Nephron (organoid): ENCODE results near the gene QKI.

Experiments
- H3K27ac Mint-ChIP-seq, 3 experiments: 2 replicates each; pipeline ENCODE4 v1.8.0; 2020; ENCODE audit warnings: mixed read lengths in 3 of 3, mild to moderate bottlenecking in 2 of 3, moderate library complexity in 1 of 3
- H3K27me3 Mint-ChIP-seq: 2 replicates; pipeline ENCODE4 v1.8.0; 2021; ENCODE audit warnings: low read depth, mild to moderate bottlenecking, moderate library complexity, mixed read lengths
- H3K36me3 Mint-ChIP-seq: 2 replicates; pipeline ENCODE4 v1.8.0; 2020; ENCODE audit warnings: low read depth, mixed read lengths
- H3K4me1 Mint-ChIP-seq: 2 replicates; pipeline ENCODE4 v1.8.0; 2020; ENCODE audit warnings: mixed read lengths
- H3K4me3 Mint-ChIP-seq, 3 experiments: 2 replicates each; pipeline ENCODE4 v1.8.0; 2020; ENCODE audit warnings: mild to moderate bottlenecking in 3 of 3, mixed read lengths in 3 of 3, moderate library complexity in 2 of 3
- H3K9me3 Mint-ChIP-seq: 2 replicates; pipeline ENCODE4 v1.8.0; 2020; ENCODE audit warnings: mixed read lengths
- CTCF ChIP-seq, 3 experiments: fragments of 200-600 bp; sonication (generic); IDR thresholded peaks; one replicate each; pipeline ENCODE4 v1.5.0; 2021; ENCODE audit warnings: antibody characterized with exemption in 3 of 3; ENCODE audit not compliant: unreplicated experiment in 3 of 3

The QKI gene

GRCh38 chr6:163538331-163538730, 123.8 kb downstream of the QKI start:
- Mint-ChIP-seq H3K9me3 (no peaks in the 10 kb centered on the region), H3K27ac (peak overlapping the region in 2 of 3 experiments; percentile 13 to 32), H3K4me3 (no peak overlapping the region), H3K27me3 (no peaks in the 10 kb centered on the region), H3K36me3 (peaks cover 38% of the 10 kb centered on the region), H3K4me1 (peaks cover 51% of the 10 kb centered on the region)
- TF ChIP-seq CTCF (IDR thresholded peaks at IDR 0.05; ENCODE audit: unreplicated experiment in 3 of 3): no peak

DNA sequence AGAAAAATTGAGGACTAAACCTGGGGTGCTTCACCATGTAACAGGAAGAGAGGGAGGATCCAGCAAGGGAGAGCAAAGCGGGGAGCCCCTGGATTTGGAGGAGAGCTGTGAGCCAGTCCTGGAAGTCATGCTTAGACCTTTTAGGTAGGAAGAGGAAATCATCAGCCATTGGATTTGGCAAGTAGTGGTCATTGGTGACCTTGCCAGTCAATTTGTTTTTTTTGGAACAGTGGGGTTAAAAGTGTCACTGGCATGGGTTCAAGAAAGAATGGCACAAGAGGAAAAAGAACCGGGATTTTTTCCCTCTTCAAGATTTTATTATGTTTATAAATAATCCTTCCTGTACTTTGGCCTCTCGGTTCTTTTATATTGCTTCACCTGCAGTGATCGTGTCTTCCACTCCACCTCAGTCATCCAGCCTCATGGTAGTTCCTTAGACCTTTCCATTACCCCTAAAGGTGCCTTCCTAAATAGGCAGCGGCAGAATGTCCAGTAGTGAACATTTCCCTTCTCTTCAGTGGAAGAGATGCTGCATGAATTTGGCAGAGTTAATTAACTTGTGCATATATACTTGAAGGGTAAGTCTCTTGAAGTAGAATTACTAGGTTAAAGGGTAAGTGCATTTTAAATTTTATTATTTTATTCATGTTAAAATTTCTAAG, 124.7 kb downstream of the QKI start:
- no peak for TF ChIP-seq CTCF (IDR thresholded peaks at IDR 0.05; ENCODE audit: unreplicated experiment in 3 of 3)
- H3K36me3 Mint-ChIP-seq: peaks cover 38% of the 10 kb centered on the region
- H3K9me3 Mint-ChIP-seq: no peaks in the 10 kb centered on the region
- no peak overlapping the region for H3K27ac Mint-ChIP-seq
- no peak overlapping the region for H3K4me3 Mint-ChIP-seq
- no peaks in the 10 kb centered on the region for H3K27me3 Mint-ChIP-seq
- H3K4me1 Mint-ChIP-seq: peaks cover 43% of the 10 kb centered on the region

- Mint-ChIP-seq H3K4me1 (peaks cover 40% of the 10 kb centered on the region), H3K27ac (no peak overlapping the region)
- TF ChIP-seq CTCF (IDR thresholded peaks at IDR 0.05; ENCODE audit: unreplicated experiment in 3 of 3): no peak
Observed at GRCh38 chr6:163543321-163543720, 128.8 kb downstream of the QKI start.

DNA sequence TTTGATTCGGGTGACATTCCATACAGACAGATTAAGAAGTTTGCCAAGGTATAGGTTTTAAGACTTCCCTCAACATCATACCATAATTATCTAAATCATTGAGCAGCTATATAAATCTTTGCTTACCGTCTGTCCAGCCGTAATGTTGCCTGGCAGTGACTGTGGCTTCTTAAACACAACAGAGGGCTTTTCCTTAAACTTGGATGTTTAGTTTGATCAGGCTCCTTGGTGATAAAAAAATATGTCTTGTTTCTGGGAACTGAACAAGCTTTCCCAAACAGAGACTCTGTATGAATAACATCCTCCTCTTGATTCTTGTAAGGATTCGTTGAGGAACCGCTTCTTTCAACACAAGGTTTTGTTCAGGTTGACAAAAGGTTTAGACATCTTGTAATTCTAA, 130.9 kb downstream of the QKI start:
- Mint-ChIP-seq H3K36me3 (peaks cover 30% of the 10 kb centered on the region), H3K4me1 (peaks cover 43% of the 10 kb centered on the region), H3K4me3 (no peak overlapping the region), H3K9me3 (no peaks in the 10 kb centered on the region), H3K27ac (no peak overlapping the region), H3K27me3 (no peaks in the 10 kb centered on the region)
- no peak for TF ChIP-seq CTCF (IDR thresholded peaks at IDR 0.05; ENCODE audit: unreplicated experiment in 3 of 3)

More at GRCh38 chr6:163543321-163543720, 128.8 kb downstream of the QKI start:
- Mint-ChIP-seq H3K27me3 (no peaks in the 10 kb centered on the region), H3K36me3 (peaks cover 20% of the 10 kb centered on the region), H3K9me3 (no peaks in the 10 kb centered on the region), H3K4me3 (no peak overlapping the region)

DNA sequence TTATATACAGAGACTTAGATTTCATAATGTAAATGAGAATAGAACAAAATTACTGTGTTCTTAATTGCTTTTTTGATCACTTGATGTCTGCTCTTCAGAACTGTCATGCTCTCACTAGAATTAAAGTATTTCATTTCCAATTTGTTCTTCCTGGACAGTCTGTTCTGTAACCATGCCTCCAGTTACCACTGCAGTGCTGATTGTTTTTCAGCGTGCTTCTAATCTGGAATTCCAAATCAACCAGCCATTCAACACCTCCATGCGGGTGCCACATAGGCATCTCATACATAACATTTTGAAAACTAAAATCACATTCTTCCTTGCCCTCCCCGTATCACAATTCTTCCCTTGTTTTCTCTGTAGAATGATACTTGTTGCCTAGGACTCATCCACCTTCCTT, 132.8 kb downstream of the QKI start:
- H3K36me3 Mint-ChIP-seq: peaks cover 41% of the 10 kb centered on the region
- no peaks in the 10 kb centered on the region for H3K9me3 Mint-ChIP-seq
- no peaks in the 10 kb centered on the region for H3K27me3 Mint-ChIP-seq
- no peak overlapping the region for H3K4me3 Mint-ChIP-seq
- H3K4me1 Mint-ChIP-seq: peaks cover 41% of the 10 kb centered on the region
- TF ChIP-seq CTCF (IDR thresholded peaks at IDR 0.05; ENCODE audit: unreplicated experiment in 3 of 3): no peak
- H3K27ac Mint-ChIP-seq: peak overlapping the region in 1 of 3 experiments; percentile 4

DNA sequence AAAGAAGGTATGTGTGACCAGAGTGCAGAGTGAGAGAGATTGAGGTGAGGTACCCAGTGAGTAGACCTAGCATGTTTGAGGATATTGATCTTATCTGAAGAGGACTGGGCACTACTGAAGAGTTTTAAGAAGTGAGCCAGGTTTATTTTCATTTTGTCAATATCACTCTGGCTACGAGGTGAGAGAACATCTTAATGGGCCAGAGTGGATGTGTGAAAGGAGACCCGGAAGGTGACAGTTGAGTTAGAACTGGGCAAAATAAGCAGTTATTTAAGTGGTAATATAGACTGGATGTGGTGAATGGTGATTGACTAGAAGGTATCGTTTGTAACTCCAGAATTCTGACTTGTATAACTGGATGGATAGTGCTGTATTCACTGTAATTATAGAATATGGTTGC, 134.1 kb downstream of the QKI start:
- TF ChIP-seq CTCF (IDR thresholded peaks at IDR 0.05; ENCODE audit: unreplicated experiment in 3 of 3): no peak
- peak overlapping the region in 1 of 3 experiments; percentile 5 for H3K27ac Mint-ChIP-seq

More for the DNA sequence above, 134.1 kb downstream of the QKI start:
- Mint-ChIP-seq H3K9me3 (no peaks in the 10 kb centered on the region), H3K27me3 (no peaks in the 10 kb centered on the region), H3K4me1 (peaks cover 41% of the 10 kb centered on the region), H3K4me3 (no peak overlapping the region), H3K36me3 (peaks cover 51% of the 10 kb centered on the region)
